Measurements from ENCODE around the gene CRYGC. TPM values are rescaled to one million over a fixed set of nuclear protein-coding genes. Genes with fewer than 3 reads are reported as not detected.

The CRYGC gene
- total and polyA plus RNA-seq, 9 donors, result not detected

- H3K27me3 ChIP-seq, result no peaks in the 10 kb centered on the region
- H3K4me1 ChIP-seq (ENCODE audit: insufficient read depth), result no peaks in the 10 kb centered on the region
- H3K9me3 ChIP-seq, result no peaks in the 10 kb centered on the region
- intact Hi-C loops (cut with DNase I), result no loop called here
- no peak overlapping the region for H3K4me3 ChIP-seq
- TF ChIP-seq POLR2A (IDR thresholded peaks at IDR 0.05), result no peak
- TF ChIP-seq CTCF (IDR thresholded peaks at IDR 0.05), result no peak
- TF ChIP-seq EP300 (IDR thresholded peaks at IDR 0.05), result no peak
- H3K27ac ChIP-seq, result no peak overlapping the region
- 79 to 85% (median 80%) methylated on average over 3 of the region's 3 CpGs for WGBS, 3 donors
- H3K36me3 ChIP-seq, result no peaks in the 10 kb centered on the region
- no peak for DNase-seq
These were observed 33.5 kb downstream of the CRYGC start for GRCh38 chr2:208096080-208096479.

GRCh38 chr2:208093128-208093527 lies 36.5 kb downstream of the CRYGC start:
- H3K27me3 ChIP-seq, result no peaks in the 10 kb centered on the region
- no peak for DNase-seq
- H3K9me3 ChIP-seq, result no peaks in the 10 kb centered on the region
- no peak for TF ChIP-seq POLR2A (IDR thresholded peaks at IDR 0.05)
- no peak for TF ChIP-seq EP300 (IDR thresholded peaks at IDR 0.05)
- no peak for TF ChIP-seq CTCF (IDR thresholded peaks at IDR 0.05)
- no peaks in the 10 kb centered on the region for H3K36me3 ChIP-seq
- no peak overlapping the region for H3K4me3 ChIP-seq
- no peaks in the 10 kb centered on the region for H3K4me1 ChIP-seq (ENCODE audit: insufficient read depth)
- no peak overlapping the region for H3K27ac ChIP-seq
- intact Hi-C loops (cut with DNase I), result no loop called here

- intact Hi-C loops (cut with DNase I), result no loop called here
- Histone ChIP-seq H3K36me3 (no peaks in the 10 kb centered on the region), H3K27ac (no peak overlapping the region), H3K4me3 (no peak overlapping the region), H3K4me1 (ENCODE audit: insufficient read depth) (no peaks in the 10 kb centered on the region), H3K27me3 (no peaks in the 10 kb centered on the region), H3K9me3 (no peaks in the 10 kb centered on the region)
- no peak for DNase-seq
- no peak for TF ChIP-seq CTCF (IDR thresholded peaks at IDR 0.05)
- TF ChIP-seq POLR2A (IDR thresholded peaks at IDR 0.05), result no peak
- WGBS, 3 donors, result 89 to 100% (median 100%) methylated on average over 1 of the region's 1 CpG
These were observed 37.4 kb downstream of the CRYGC start for GRCh38 chr2:208092093-208092832.

- Histone ChIP-seq H3K36me3 (no peaks in the 10 kb centered on the region), H3K9me3 (no peaks in the 10 kb centered on the region), H3K4me3 (no peak overlapping the region), H3K4me1 (ENCODE audit: insufficient read depth) (no peaks in the 10 kb centered on the region), H3K27me3 (no peaks in the 10 kb centered on the region), H3K27ac (no peak overlapping the region)
- intact Hi-C loops (cut with DNase I), result no loop called here
- DNase-seq, result no peak
- TF ChIP-seq CTCF (IDR thresholded peaks at IDR 0.05) (no peak), EP300 (IDR thresholded peaks at IDR 0.05) (no peak), POLR2A (IDR thresholded peaks at IDR 0.05) (no peak)
These were observed 39.2 kb downstream of the CRYGC start for GRCh38 chr2:208090420-208090819.

Measured in ovary (tissue), 9 donors.